GM12878 (cell line): Measurements from ENCODE around the gene TNFRSF14. TPM values are rescaled to one million over a fixed set of nuclear protein-coding genes. Genes with fewer than 3 reads are reported as not detected.

Source experiments
- BCLAF1 ChIP-seq: fragments of 450-650 bp; IDR thresholded peaks from 2 replicates; pipeline ENCODE4 v1.6.1; 2017; ENCODE audit warnings: antibody characterized with exemption, mild to moderate bottlenecking, moderate library complexity
- BHLHE40 ChIP-seq, 2 experiments: fragments of 450-650 bp in 1 of 2; IDR thresholded peaks; 2 replicates each; pipeline ENCODE4 v1.6.1; 2011 to 2017; ENCODE audit warnings: low read depth in 2 of 2, borderline replicate concordance in 1 of 2, improper control_type of control experiment in 1 of 2, low read length in 1 of 2, mild to moderate bottlenecking in 1 of 2
- CHD4 ChIP-seq: fragments of 200-600 bp; sonication (generic); IDR thresholded peaks from 2 replicates; pipeline ENCODE4 v1.6.1; 2016; ENCODE audit warnings: mild to moderate bottlenecking
- EP300 ChIP-seq, 2 experiments: fragments of 150-350 bp in 1 of 2; IDR thresholded peaks; 2 replicates each; pipeline ENCODE4 v1.6.1; 2011 to 2012; ENCODE audit warnings: low read depth in 2 of 2, low read length in 2 of 2, borderline replicate concordance in 1 of 2, improper control_type of control experiment in 1 of 2, inconsistent platforms in 1 of 2; ENCODE audit not compliant: control insufficient read depth in 1 of 2
- FOXM1 ChIP-seq: IDR thresholded peaks from 2 replicates; pipeline ENCODE4 v1.6.1; 2012; ENCODE audit warnings: low read depth, mild to moderate bottlenecking, inconsistent platforms, low read length, moderate library complexity
- IRF5 ChIP-seq: fragments of 450-650 bp; IDR thresholded peaks from 2 replicates; pipeline ENCODE4 v1.6.1; 2017; ENCODE audit warnings: borderline replicate concordance
- JUNB ChIP-seq: IDR thresholded peaks from 2 replicates; pipeline ENCODE4 v1.6.1; 2016; ENCODE audit warnings: antibody characterized with exemption, mild to moderate bottlenecking
- MEF2B ChIP-seq: fragments of 450-650 bp; IDR thresholded peaks from 2 replicates; pipeline ENCODE4 v1.6.1; 2018; ENCODE audit warnings: mild to moderate bottlenecking, moderate library complexity; ENCODE audit not compliant: partially characterized antibody, poor library complexity, severe bottlenecking
- PBX3 ChIP-seq: IDR thresholded peaks from 2 replicates; pipeline ENCODE4 v1.6.1; 2011; ENCODE audit warnings: mild to moderate bottlenecking, low read depth, low read length, moderate library complexity; ENCODE audit not compliant: insufficient replicate concordance
- RCOR1 ChIP-seq: conservative IDR thresholded peaks from 2 replicates; pipeline ENCODE4 v1.6.1; 2012; ENCODE audit warnings: low read depth, low read length, improper control_type of control experiment
- SMC3 ChIP-seq: IDR thresholded peaks from 2 replicates; pipeline ENCODE4 v1.6.1; 2011; ENCODE audit warnings: low read length, improper control_type of control experiment, borderline replicate concordance
- TCF3 ChIP-seq: IDR thresholded peaks from 2 replicates; pipeline ENCODE4 v1.6.1; 2012; ENCODE audit warnings: low read depth, mild to moderate bottlenecking, low read length, borderline replicate concordance; ENCODE audit not compliant: insufficient read depth
- ZNF24 ChIP-seq: fragments of 450-650 bp; IDR thresholded peaks from 2 replicates; pipeline ENCODE4 v1.6.1; 2017; ENCODE audit warnings: antibody characterized with exemption, mild to moderate bottlenecking
- ZSCAN29 ChIP-seq: fragments of 450-650 bp; IDR thresholded peaks from 2 replicates; pipeline ENCODE4 v1.6.1; 2017; ENCODE audit warnings: mild to moderate bottlenecking, moderate library complexity
- polyA plus RNA-seq, 11 experiments: library from polyadenylated mRNA; depleted of rRNA in 4 of 11; unstranded in 6 of 11; stranded (reverse) in 5 of 11; fragments of >200 nt; fragmentation: Nextera tagmentation in 4 of 11; fragmentation: Illumina TruSeq in 1 of 11; extraction: Ambion mirVana in 4 of 11; extraction: Trizol in 1 of 11; gene quantifications; 1 replicate in 1 of 11; 2 replicates in 10 of 11; pipeline versions ENCODE4 v1.2.1 to v1.2.3, GENCODE V29; 2011 to 2016; ENCODE audit warnings: inconsistent platforms in 2 of 11, missing spikeins in 2 of 11, low read depth in 1 of 11
- total RNA-seq, 4 experiments: library from RNA; depleted of rRNA in 3 of 4; stranded (reverse); fragments of >200 nt in 3 of 4; fragmentation: Illumina TruSeq in 1 of 4; extraction: Trizol in 1 of 4; gene quantifications; 2 replicates each; pipeline versions ENCODE4 v1.2.1 to v1.2.3, GENCODE V29; 2013 to 2021
- TF ChIP-seq, protein P1 (sequence below): IDR thresholded peaks from 2 replicates; pipeline ENCODE4 v1.6.1; 2011; ENCODE audit warnings: low read depth, low read length, improper control_type of control experiment, borderline replicate concordance
- TF ChIP-seq, protein P2 (sequence below): IDR thresholded peaks from 2 replicates; pipeline ENCODE4 v1.6.1; 2012; ENCODE audit warnings: low read length, inconsistent platforms
- TF ChIP-seq, protein P3 (sequence below): fragments of 450-650 bp; formaldehyde crosslinking; IDR thresholded peaks from 2 replicates; pipeline ENCODE4 v1.4.0; 2022; ENCODE audit warnings: mild to moderate bottlenecking, moderate library complexity

The TNFRSF14 gene
- total and polyA plus RNA-seq, 10 of the 15 experiments (the other 5 are each of a cell fraction or from before 2014, with no cell fraction given) = 0.43 to 114 (median 41.5) TPM

DNA sequence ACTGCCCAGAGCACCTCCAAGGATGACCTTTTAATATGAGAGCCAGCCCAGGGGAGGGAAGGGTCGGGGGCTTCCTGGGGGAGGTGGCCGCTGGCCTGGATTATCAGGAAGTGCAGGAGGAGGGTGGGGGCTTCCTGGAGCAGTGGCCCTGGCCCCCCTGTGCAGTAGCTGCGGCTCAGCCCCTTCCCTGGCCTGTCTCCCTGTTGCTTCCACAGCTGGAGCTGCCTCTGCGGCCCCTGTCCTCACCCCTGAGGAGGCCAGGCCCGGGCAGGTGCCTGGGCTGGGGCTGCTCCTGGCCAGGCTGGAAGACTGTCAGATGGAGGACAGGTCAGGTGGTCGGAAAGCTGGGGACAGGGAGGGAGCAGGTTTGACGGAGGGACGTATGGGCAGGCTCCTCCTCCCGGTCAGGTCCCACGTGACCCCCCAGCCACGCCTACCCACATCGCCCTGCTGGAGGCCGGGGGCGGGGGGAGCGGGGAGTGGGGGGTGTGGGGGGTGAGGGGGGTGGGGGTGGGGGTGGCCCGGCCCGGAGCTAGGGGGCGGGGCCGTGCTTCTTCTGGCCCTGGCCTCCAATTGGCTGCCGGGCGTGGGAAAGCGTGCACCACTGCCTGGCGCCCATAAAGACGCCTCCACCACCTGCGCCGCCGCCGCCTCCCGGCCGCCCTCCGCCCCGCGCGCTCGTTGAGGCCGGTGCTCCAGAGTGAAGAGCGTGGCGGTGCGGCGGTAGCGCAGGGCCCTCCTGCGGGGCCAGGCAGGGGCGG lies 10.2 kb upstream of the TNFRSF14 start (continued):
- TF ChIP-seq BCLAF1 (no peak), CHD4 (no peak), PBX3 (no peak), ZNF24 (no peak), ZSCAN29 (no peak), FOXM1 (no peak), IRF5 (no peak), TCF3 (peak; percentile 92), JUNB (no peak), RCOR1 (no peak), SMC3 (no peak), EP300 (IDR thresholded peaks at IDR 0.05; ENCODE audit: borderline replicate concordance in 1 of 2, control insufficient read depth in 1 of 2, low read depth in 2 of 2, low read length in 2 of 2) (no peak), MEF2B (no peak), BHLHE40 (IDR thresholded peaks at IDR 0.05; ENCODE audit: borderline replicate concordance in 1 of 2, low read depth in 2 of 2, low read length in 1 of 2) (peak; percentile 48 to 83; a peak in 3 of 4 replicates)
- TF ChIP-seq, protein P1, sequence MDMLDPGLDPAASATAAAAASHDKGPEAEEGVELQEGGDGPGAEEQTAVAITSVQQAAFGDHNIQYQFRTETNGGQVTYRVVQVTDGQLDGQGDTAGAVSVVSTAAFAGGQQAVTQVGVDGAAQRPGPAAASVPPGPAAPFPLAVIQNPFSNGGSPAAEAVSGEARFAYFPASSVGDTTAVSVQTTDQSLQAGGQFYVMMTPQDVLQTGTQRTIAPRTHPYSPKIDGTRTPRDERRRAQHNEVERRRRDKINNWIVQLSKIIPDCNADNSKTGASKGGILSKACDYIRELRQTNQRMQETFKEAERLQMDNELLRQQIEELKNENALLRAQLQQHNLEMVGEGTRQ = peak; percentile 80
- TF ChIP-seq, protein P2, sequence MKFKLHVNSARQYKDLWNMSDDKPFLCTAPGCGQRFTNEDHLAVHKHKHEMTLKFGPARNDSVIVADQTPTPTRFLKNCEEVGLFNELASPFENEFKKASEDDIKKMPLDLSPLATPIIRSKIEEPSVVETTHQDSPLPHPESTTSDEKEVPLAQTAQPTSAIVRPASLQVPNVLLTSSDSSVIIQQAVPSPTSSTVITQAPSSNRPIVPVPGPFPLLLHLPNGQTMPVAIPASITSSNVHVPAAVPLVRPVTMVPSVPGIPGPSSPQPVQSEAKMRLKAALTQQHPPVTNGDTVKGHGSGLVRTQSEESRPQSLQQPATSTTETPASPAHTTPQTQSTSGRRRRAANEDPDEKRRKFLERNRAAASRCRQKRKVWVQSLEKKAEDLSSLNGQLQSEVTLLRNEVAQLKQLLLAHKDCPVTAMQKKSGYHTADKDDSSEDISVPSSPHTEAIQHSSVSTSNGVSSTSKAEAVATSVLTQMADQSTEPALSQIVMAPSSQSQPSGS = no peak
- TF ChIP-seq, protein P3, sequence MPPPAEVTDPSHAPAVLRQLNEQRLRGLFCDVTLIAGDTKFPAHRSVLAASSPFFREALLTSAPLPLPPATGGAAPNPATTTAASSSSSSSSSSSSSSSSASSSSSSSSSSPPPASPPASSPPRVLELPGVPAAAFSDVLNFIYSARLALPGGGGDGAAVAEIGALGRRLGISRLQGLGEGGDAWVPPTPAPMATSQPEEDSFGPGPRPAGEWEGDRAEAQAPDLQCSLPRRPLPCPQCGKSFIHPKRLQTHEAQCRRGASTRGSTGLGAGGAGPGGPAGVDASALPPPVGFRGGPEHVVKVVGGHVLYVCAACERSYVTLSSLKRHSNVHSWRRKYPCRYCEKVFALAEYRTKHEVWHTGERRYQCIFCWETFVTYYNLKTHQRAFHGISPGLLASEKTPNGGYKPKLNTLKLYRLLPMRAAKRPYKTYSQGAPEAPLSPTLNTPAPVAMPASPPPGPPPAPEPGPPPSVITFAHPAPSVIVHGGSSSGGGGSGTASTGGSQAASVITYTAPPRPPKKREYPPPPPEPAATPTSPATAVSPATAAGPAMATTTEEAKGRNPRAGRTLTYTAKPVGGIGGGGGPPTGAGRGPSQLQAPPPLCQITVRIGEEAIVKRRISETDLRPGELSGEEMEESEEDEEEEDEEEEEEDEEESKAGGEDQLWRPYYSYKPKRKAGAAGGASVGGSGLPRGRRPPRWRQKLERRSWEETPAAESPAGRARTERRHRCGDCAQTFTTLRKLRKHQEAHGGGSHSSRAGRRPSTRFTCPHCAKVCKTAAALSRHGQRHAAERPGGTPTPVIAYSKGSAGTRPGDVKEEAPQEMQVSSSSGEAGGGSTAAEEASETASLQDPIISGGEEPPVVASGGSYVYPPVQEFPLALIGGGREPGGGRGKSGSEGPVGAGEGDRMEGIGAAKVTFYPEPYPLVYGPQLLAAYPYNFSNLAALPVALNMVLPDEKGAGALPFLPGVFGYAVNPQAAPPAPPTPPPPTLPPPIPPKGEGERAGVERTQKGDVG (CRISPR knock-in tag) = no peak
